GM10248 (cell line): ENCODE measurements around the gene INSIG1.
A peak's percentile ranks its signal among the peaks of the same experiment; 100 is the strongest.

Source experiments
- CTCF ChIA-PET: fragments of 300-600 bp; sonication (Branson Sonifier 250); formaldehyde crosslinking; extraction: SDS; loops from one replicate; lab custom pipeline; 2021; ENCODE audit warnings: antibody characterized with exemption; lab: Yijun Ruan, JAX
- POLR2A ChIA-PET: fragments of 350-650 bp; sonication (Branson Sonifier 250); formaldehyde crosslinking; extraction: SDS; loops from one replicate; lab custom pipeline; 2020; ENCODE audit warnings: antibody characterized with exemption; lab: Yijun Ruan, JAX
- DNase-seq: peaks from one replicate; pipeline ENCODE4 v3.0.0; 2012; ENCODE audit errors: extremely low spot score
- TF ChIP-seq, protein P1 (sequence below): IDR thresholded peaks from 2 replicates; pipeline ENCODE4 v1.5.1; 2012; ENCODE audit warnings: mild to moderate bottlenecking, low read depth; ENCODE audit errors: extremely low read depth, missing control alignments, control extremely low read depth

INSIG1 gene

DNA sequence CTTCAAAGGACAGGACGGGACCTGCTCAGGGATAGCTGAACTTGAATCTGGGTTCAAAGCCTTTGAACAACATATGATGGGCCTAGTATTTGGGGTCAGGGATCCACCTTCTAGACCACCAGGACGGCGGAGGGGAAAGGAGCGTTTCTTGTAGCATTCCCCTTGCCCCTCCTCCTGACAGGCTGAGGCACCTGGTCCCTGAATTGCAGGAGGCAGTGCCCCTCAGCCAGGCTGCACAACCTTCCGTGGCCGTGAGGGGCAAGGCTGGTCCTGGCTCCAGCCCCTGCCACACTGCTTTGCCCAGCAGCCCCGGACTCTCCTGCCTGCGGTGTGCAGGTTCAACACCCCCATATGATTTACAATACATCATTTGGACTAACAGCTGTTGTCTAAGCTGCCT is 58.1 kb downstream of the INSIG1 start:
- no peak for DNase-seq
- POLR2A ChIA-PET, result no interaction called here
- CTCF ChIA-PET, result interaction anchor here (1.0 to 4.3 kb wide), 3 partner anchors 11 to 432 kb away, joined by 3 to 22 read pairs (median 15); no protein-coding TSS in a partner anchor
- TF ChIP-seq, protein P1, sequence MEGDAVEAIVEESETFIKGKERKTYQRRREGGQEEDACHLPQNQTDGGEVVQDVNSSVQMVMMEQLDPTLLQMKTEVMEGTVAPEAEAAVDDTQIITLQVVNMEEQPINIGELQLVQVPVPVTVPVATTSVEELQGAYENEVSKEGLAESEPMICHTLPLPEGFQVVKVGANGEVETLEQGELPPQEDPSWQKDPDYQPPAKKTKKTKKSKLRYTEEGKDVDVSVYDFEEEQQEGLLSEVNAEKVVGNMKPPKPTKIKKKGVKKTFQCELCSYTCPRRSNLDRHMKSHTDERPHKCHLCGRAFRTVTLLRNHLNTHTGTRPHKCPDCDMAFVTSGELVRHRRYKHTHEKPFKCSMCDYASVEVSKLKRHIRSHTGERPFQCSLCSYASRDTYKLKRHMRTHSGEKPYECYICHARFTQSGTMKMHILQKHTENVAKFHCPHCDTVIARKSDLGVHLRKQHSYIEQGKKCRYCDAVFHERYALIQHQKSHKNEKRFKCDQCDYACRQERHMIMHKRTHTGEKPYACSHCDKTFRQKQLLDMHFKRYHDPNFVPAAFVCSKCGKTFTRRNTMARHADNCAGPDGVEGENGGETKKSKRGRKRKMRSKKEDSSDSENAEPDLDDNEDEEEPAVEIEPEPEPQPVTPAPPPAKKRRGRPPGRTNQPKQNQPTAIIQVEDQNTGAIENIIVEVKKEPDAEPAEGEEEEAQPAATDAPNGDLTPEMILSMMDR, result no peak

- ChIA-PET POLR2A (no interaction called here), CTCF (interaction anchor here (1.0 to 4.3 kb wide), 7 partner anchors 12 to 442 kb away, joined by 3 to 22 read pairs (median 3); no protein-coding TSS in a partner anchor)
- no peak for DNase-seq
- TF ChIP-seq, protein P1, result peak; percentile 9
Observed at GRCh38 chr7:155356323-155357105, 58.8 kb downstream of the INSIG1 start.

DNA sequence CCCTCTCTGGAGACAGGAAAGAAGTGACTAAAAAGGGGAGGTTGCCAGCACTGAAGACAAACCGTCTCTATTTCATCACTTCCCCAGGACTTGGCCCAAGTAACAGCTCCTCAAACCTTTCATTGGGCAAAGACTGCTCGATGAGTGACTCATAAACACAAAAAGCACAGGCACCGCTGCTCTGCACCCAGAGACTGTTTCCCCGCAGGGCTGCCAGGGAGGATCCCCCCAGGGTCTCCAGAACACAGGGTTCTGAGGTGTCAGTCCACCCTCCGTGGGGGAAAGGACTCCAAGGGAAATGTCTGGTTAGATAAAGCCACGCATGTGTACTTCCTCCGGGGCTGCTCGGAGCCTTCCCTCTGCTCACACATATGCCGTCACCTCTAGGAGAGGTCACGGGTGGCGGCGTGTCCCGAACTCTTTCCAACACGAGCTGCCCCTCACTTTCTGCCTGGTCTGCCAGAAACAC is 59.9 kb downstream of the INSIG1 start:
- TF ChIP-seq, protein P1, result no peak
- no peak for DNase-seq
- POLR2A ChIA-PET, result no interaction called here
- CTCF ChIA-PET, result interaction anchor here (0.9 to 4.3 kb wide), 7 partner anchors 13 to 443 kb away, joined by 3 to 22 read pairs (median 3); no protein-coding TSS in a partner anchor

- TF ChIP-seq, protein P1, result no peak
- POLR2A ChIA-PET, result no interaction called here
- CTCF ChIA-PET, result interaction anchor here (0.9 to 4.3 kb wide), 4 partner anchors 13 to 431 kb away, joined by 3 to 22 read pairs (median 8); no protein-coding TSS in a partner anchor
- DNase-seq, result no peak
Observed at GRCh38 chr7:155358066-155358947, 60.6 kb downstream of the INSIG1 start.

DNA sequence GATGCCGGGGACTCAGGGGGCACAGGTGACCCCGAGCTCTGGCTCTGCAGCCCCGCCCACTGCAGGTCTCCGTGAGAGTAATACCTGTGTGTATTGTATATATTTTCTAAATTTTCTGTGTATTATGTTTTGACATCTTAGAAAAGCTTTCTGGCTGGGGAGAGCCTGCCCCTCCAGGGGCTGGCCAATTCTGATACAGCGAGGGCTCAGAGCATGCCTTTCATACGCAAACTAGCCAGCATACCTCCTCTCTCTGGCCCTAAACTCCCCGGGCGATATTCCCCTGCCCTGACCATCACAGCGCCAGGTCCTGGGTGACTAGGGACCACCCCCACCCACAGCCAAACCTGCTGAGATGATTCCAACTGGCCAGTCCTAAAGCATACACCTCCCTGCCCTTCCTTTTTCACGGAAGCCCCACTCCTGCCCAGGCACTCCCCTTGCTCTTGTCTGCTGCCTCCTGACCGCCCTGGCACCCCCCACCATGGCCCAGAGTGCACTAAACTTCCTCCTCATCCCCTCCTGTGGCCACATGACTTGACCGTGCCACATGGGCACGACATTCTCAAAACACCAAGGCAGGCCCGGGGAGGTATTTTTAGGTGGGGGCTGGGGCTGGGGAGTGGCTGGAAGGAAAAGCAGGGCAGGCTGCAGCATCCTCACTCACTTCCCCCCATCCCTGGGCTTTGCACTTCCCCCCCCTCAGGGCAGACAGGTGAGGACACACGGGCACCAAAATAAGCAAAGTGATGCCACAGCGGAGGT is 61.5 kb downstream of the INSIG1 start:
- TF ChIP-seq, protein P1, result no peak
- no peak for DNase-seq
- CTCF ChIA-PET, result interaction anchor here (1.8 to 4.3 kb wide), 2 partner anchors 14 to 432 kb away, joined by 7 to 22 read pairs; no protein-coding TSS in a partner anchor
- POLR2A ChIA-PET, result no interaction called here
